Mesothelial cell of epicardium (in vitro differentiated cells): ENCODE measurements around the gene PDK3. TPM values are rescaled to one million over a fixed set of nuclear protein-coding genes. Genes with fewer than 3 reads are reported as not detected.
A peak's percentile ranks its signal among the peaks of the same experiment; 100 is the strongest.

ENCODE experiments used
- DNase-seq, 2 experiments: peaks; one replicate each; pipeline ENCODE4 v3.0.0; 2021; ENCODE audit warnings: low spot score in 2 of 2; ENCODE audit not compliant: unreplicated experiment in 2 of 2
- H3K27ac Mint-ChIP-seq: 2 replicates; pipeline ENCODE4 v1.8.0; 2021; ENCODE audit warnings: mixed read lengths
- H3K27me3 Mint-ChIP-seq: 2 replicates; pipeline ENCODE4 v1.8.0; 2021; ENCODE audit warnings: low read depth, mixed read lengths
- H3K36me3 Mint-ChIP-seq: 2 replicates; pipeline ENCODE4 v1.8.0; 2021; ENCODE audit warnings: mixed read lengths
- H3K4me1 Mint-ChIP-seq: 2 replicates; pipeline ENCODE4 v1.8.0; 2021; ENCODE audit warnings: mixed read lengths
- H3K4me3 Mint-ChIP-seq: 2 replicates; pipeline ENCODE4 v1.8.0; 2021; ENCODE audit warnings: mild to moderate bottlenecking, moderate library complexity, mixed read lengths
- H3K9me3 Mint-ChIP-seq: 2 replicates; pipeline ENCODE4 v1.8.0; 2021; ENCODE audit warnings: mixed read lengths
- total RNA-seq: library from RNA; stranded (reverse); gene quantifications from 3 replicates; pipeline ENCODE4 v1.2.1, GENCODE V29; 2021
- TF ChIP-seq, protein P1 (sequence below): fragments of 200-600 bp; sonication (generic); IDR thresholded peaks from one replicate; pipeline ENCODE4 v1.5.0; 2021; ENCODE audit warnings: antibody characterized with exemption; ENCODE audit not compliant: unreplicated experiment

PDK3 gene
- total RNA-seq, 1 donor from 2014 or later: 25.5 TPM

DNA sequence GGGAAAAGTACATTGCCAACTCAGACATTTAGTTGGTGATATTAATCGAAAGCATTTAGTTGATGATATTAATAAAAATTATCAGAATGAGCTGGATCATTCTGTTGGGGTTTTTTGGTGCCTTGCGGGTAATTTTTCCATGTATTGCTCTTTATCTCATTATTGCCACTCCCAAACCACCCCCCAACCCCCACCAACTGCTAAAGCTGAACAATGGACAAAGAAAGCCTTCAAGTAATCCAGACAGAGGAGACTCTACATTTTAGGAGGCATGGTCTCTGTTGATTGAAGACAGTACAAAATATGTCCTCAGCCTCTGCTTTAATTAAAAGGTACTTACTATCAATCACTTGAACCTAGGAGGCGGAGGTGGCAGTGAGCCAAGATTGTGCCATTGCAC is 22.5 kb downstream of the PDK3 start:
- TF ChIP-seq, protein P1, sequence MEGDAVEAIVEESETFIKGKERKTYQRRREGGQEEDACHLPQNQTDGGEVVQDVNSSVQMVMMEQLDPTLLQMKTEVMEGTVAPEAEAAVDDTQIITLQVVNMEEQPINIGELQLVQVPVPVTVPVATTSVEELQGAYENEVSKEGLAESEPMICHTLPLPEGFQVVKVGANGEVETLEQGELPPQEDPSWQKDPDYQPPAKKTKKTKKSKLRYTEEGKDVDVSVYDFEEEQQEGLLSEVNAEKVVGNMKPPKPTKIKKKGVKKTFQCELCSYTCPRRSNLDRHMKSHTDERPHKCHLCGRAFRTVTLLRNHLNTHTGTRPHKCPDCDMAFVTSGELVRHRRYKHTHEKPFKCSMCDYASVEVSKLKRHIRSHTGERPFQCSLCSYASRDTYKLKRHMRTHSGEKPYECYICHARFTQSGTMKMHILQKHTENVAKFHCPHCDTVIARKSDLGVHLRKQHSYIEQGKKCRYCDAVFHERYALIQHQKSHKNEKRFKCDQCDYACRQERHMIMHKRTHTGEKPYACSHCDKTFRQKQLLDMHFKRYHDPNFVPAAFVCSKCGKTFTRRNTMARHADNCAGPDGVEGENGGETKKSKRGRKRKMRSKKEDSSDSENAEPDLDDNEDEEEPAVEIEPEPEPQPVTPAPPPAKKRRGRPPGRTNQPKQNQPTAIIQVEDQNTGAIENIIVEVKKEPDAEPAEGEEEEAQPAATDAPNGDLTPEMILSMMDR: no peak
- no peak overlapping the region for H3K27ac Mint-ChIP-seq
- no peak for DNase-seq
- H3K36me3 Mint-ChIP-seq: peaks cover 7% of the 10 kb centered on the region
- peaks cover 7% of the 10 kb centered on the region for H3K4me1 Mint-ChIP-seq
- no peaks in the 10 kb centered on the region for H3K9me3 Mint-ChIP-seq
- H3K4me3 Mint-ChIP-seq: no peak overlapping the region
- no peaks in the 10 kb centered on the region for H3K27me3 Mint-ChIP-seq

DNA sequence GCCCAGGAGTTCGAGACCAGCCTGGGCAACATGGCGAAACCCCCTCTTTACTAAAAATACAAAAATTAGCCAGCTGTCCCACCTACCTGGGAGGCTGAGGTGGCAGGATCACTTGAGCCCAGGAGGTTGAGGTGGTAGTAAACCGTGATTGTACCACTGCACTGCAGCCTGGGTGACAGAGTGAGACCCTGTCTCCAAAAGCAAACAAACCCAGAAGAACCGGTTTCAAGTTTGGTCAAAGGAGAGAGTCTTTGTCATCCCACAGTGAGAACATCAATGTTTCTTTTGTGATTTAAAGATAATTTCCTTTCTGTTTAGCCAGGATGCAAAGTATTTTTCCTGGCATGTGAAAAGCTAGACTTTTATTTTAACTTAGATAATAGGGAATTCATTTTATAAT is 26.7 kb downstream of the PDK3 start:
- Mint-ChIP-seq H3K9me3 (no peaks in the 10 kb centered on the region), H3K27ac (no peak overlapping the region), H3K4me3 (no peak overlapping the region), H3K27me3 (no peaks in the 10 kb centered on the region), H3K36me3 (peaks cover 3% of the 10 kb centered on the region), H3K4me1 (peaks cover 30% of the 10 kb centered on the region)
- TF ChIP-seq, protein P1: no peak
- DNase-seq: no peak

- Mint-ChIP-seq H3K36me3 (peaks cover 3% of the 10 kb centered on the region), H3K27ac (peak overlapping the region; percentile 92), H3K4me1 (peaks cover 25% of the 10 kb centered on the region), H3K4me3 (no peak overlapping the region), H3K9me3 (no peaks in the 10 kb centered on the region), H3K27me3 (no peaks in the 10 kb centered on the region)
- TF ChIP-seq, protein P1: no peak
- DNase-seq: no peak
Measured at GRCh38 chrX:24493740-24494581, 28.9 kb downstream of the PDK3 start.

- Mint-ChIP-seq H3K27ac (peak overlapping the region; percentile 92), H3K27me3 (no peaks in the 10 kb centered on the region), H3K36me3 (peaks cover 7% of the 10 kb centered on the region), H3K4me1 (peaks cover 25% of the 10 kb centered on the region), H3K4me3 (peak overlapping the region; percentile 33), H3K9me3 (no peaks in the 10 kb centered on the region)
- no peak for DNase-seq
- TF ChIP-seq, protein P1: no peak
Measured at GRCh38 chrX:24494647-24495075, 29.6 kb downstream of the PDK3 start.

DNA sequence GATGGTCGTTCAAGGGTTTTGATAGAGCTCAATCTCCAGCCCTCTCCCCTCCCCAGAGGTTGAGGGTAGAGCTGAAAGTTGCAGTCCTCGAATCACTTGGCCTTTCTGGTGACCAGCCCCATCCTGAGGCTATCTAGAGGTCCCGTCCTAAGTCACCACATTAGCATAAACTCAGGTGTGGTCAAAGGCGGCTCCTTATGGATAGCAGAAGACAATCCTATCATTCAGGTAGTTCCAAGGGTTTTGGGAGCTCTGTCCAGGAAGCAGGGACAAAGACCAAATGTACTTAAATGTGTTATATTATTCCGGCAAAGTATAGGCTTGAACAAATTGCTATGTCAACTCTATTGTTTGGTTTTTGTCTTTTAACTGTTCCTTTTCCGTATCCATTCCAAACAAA is 30.6 kb downstream of the PDK3 start:
- Mint-ChIP-seq H3K36me3 (peaks cover 7% of the 10 kb centered on the region), H3K4me1 (peaks cover 25% of the 10 kb centered on the region), H3K27me3 (no peaks in the 10 kb centered on the region), H3K27ac (no peak overlapping the region), H3K9me3 (no peaks in the 10 kb centered on the region), H3K4me3 (no peak overlapping the region)
- no peak for DNase-seq
- TF ChIP-seq, protein P1: no peak
